IMR-90 (cell line): ENCODE results near the gene LIMS2. TPM values are rescaled to one million over a fixed set of nuclear protein-coding genes. Genes with fewer than 3 reads are reported as not detected.

Experiments used
- ATAC-seq: fragments of 200-7000 bp; cut with Tn5 transposase; 2 replicates; pipeline ENCODE4 v1.9.1; 2020; ENCODE audit warnings: low read depth, mild to moderate bottlenecking, moderate library complexity
- BruUV-seq: library from RNA; stranded (reverse); fragments of 400-500 nt; replicated peaks from 2 replicates; lab custom pipeline; 2021; lab: Mats Ljungman, UMichigan
- CTCF ChIA-PET: fragments of 300-600 bp; formaldehyde crosslinking; extraction: SDS; loops from one replicate; lab custom pipeline; 2021; ENCODE audit warnings: antibody characterized with exemption; lab: Yijun Ruan, JAX
- POLR2A ChIA-PET: fragments of 300-600 bp; sonication (Branson Sonifier 250); formaldehyde crosslinking; loops from one replicate; lab custom pipeline; 2022; ENCODE audit warnings: antibody characterized with exemption; ENCODE audit not compliant: unreplicated experiment; lab: Charles Lee
- DNase-seq: peaks from one replicate; pipeline ENCODE4 v3.0.0; 2013
- H2AFZ ChIP-seq: replicated peaks from 2 replicates; pipeline ENCODE3; 2013; ENCODE audit warnings: low read length, mild to moderate bottlenecking; ENCODE audit not compliant: poor library complexity
- H2AK5ac ChIP-seq: 2 replicates; pipeline ENCODE4 v1.6.1; 2013; ENCODE audit warnings: low read depth, low read length, inconsistent platforms
- H2AK9ac ChIP-seq: replicated peaks from 2 replicates; pipeline ENCODE3; 2013; ENCODE audit warnings: mild to moderate bottlenecking, low read depth, low read length, moderate library complexity; ENCODE audit not compliant: poor library complexity
- H2BK120ac ChIP-seq: 2 replicates; pipeline ENCODE4 v1.6.1; 2013; ENCODE audit warnings: low read depth, low read length, inconsistent platforms
- H2BK15ac ChIP-seq: 3 replicates; pipeline ENCODE4 v1.6.1; 2013; ENCODE audit warnings: low read depth, low read length, inconsistent platforms
- H2BK20ac ChIP-seq: 2 replicates; pipeline ENCODE4 v1.6.1; 2013; ENCODE audit warnings: low read depth, mild to moderate bottlenecking, inconsistent platforms, low read length, moderate library complexity
- H2BK5ac ChIP-seq: 2 replicates; pipeline ENCODE4 v1.6.1; 2013; ENCODE audit warnings: mild to moderate bottlenecking, low read depth, low read length, inconsistent platforms; ENCODE audit not compliant: poor library complexity, severe bottlenecking
- H3K14ac ChIP-seq: replicated peaks from 2 replicates; pipeline ENCODE4 v1.6.1; 2013; ENCODE audit warnings: low read depth, low read length, inconsistent platforms
- H3K18ac ChIP-seq: 2 replicates; pipeline ENCODE4 v1.6.1; 2013; ENCODE audit warnings: low read depth, low read length, control low read depth
- H3K23ac ChIP-seq: 2 replicates; pipeline ENCODE4 v1.6.1; 2013; ENCODE audit warnings: low read depth, low read length, inconsistent platforms
- H3K27ac ChIP-seq: 2 replicates; pipeline ENCODE4 v1.5.1; 2013; ENCODE audit warnings: mild to moderate bottlenecking, control low read depth, low read length; ENCODE audit not compliant: insufficient read depth
- H3K27me3 ChIP-seq: 2 replicates; pipeline ENCODE4 v1.6.1; 2013; ENCODE audit warnings: low read length; ENCODE audit not compliant: control insufficient read depth, insufficient read depth
- H3K36me3 ChIP-seq: 2 replicates; pipeline ENCODE4 v1.6.1; 2013; ENCODE audit warnings: low read length, mixed read lengths; ENCODE audit not compliant: control insufficient read depth, insufficient read depth
- H3K4ac ChIP-seq: 2 replicates; pipeline ENCODE4 v1.6.1; 2013; ENCODE audit warnings: low read depth, low read length, inconsistent platforms
- H3K4me1 ChIP-seq: 2 replicates; pipeline ENCODE4 v1.6.1; 2013; ENCODE audit warnings: low read length, mixed read lengths; ENCODE audit not compliant: control insufficient read depth, insufficient read depth
- H3K4me2 ChIP-seq: 2 replicates; pipeline ENCODE4 v1.6.1; 2013; ENCODE audit warnings: low read depth, mild to moderate bottlenecking, control low read depth, low read length, moderate library complexity
- H3K4me3 ChIP-seq: 2 replicates; pipeline ENCODE4 v1.5.1; 2013; ENCODE audit warnings: low read depth, mild to moderate bottlenecking, control low read depth, low read length, moderate library complexity; ENCODE audit not compliant: insufficient read depth
- H3K56ac ChIP-seq: 2 replicates; pipeline ENCODE4 v1.6.1; 2013; ENCODE audit warnings: low read length, inconsistent platforms; ENCODE audit not compliant: insufficient read depth; ENCODE audit errors: extremely low read depth
- H3K79me1 ChIP-seq, 2 experiments: 2 replicates each; pipeline ENCODE4 v1.6.1; 2013; ENCODE audit warnings: low read length in 2 of 2, inconsistent platforms in 1 of 2, low read depth in 1 of 2
- H3K9ac ChIP-seq: 2 replicates; pipeline ENCODE4 v1.6.1; 2013; ENCODE audit warnings: low read depth, low read length, control low read depth
- H3K9me1 ChIP-seq: 2 replicates; pipeline ENCODE4 v1.6.1; 2013; ENCODE audit warnings: low read length, inconsistent platforms; ENCODE audit not compliant: insufficient read depth
- H3K9me3 ChIP-seq: 2 replicates; pipeline ENCODE4 v1.6.1; 2013; ENCODE audit warnings: low read length; ENCODE audit not compliant: control insufficient read depth, insufficient read depth
- H4K20me1 ChIP-seq: 2 replicates; pipeline ENCODE4 v1.6.1; 2013; ENCODE audit warnings: low read length, inconsistent platforms; ENCODE audit not compliant: insufficient read depth
- H4K5ac ChIP-seq: 2 replicates; pipeline ENCODE4 v1.6.1; 2013; ENCODE audit warnings: mild to moderate bottlenecking, low read depth, low read length, control low read depth
- H4K8ac ChIP-seq, 2 experiments: 2 replicates each; pipeline ENCODE4 v1.6.1; 2013; ENCODE audit warnings: low read depth in 2 of 2, low read length in 2 of 2, control low read depth in 1 of 2, inconsistent platforms in 1 of 2
- H4K91ac ChIP-seq: 2 replicates; pipeline ENCODE4 v1.6.1; 2013; ENCODE audit warnings: low read depth, low read length, inconsistent platforms; ENCODE audit not compliant: insufficient read depth
- BHLHE40 ChIP-seq: fragments of 150-350 bp; IDR thresholded peaks from 2 replicates; pipeline ENCODE4 v1.6.1; 2016; ENCODE audit warnings: mild to moderate bottlenecking, low read depth, low read length
- CEBPB ChIP-seq: IDR thresholded peaks from 2 replicates; pipeline ENCODE4 v1.6.1; 2012; ENCODE audit warnings: low read depth, low read length, improper control_type of control experiment
- CHD1 ChIP-seq: IDR thresholded peaks from 2 replicates; pipeline ENCODE4 v1.6.1; 2012; ENCODE audit warnings: low read depth, low read length, improper control_type of control experiment
- MAFK ChIP-seq: IDR thresholded peaks from 2 replicates; pipeline ENCODE4 v1.6.1; 2012; ENCODE audit warnings: low read depth, low read length, improper control_type of control experiment
- RAD21 ChIP-seq: IDR thresholded peaks from 2 replicates; pipeline ENCODE4 v1.6.1; 2012; ENCODE audit warnings: low read length, improper control_type of control experiment
- WGBS, 2 experiments: methylation state at CpG; one replicate each; pipeline versions ENCODE4 v1.1.5 to v1.1.7; 2013; ENCODE audit warnings: missing lambda C conversion rate in 2 of 2; ENCODE audit not compliant: insufficient read length in 1 of 2; ENCODE audit errors: extremely low coverage in 2 of 2; 5-methylcytosine and 5-hydroxymethylcytosine counted together
- dilution Hi-C: fragments of 300-500 bp; cut with HindIII; formaldehyde crosslinking; loops from one replicate; pipeline ENCODE4 v1.14.3; 2018; ENCODE audit warnings: low sequenced_read_pairs; ENCODE audit not compliant: unreplicated experiment
- in situ Hi-C: fragments of 300-500 bp; cut with MboI; formaldehyde crosslinking; loops from 3 replicates; pipeline ENCODE4 v1.14.3; 2019; ENCODE audit warnings: low sequenced_read_pairs, inconsistent platforms, mixed read lengths
- intact Hi-C: fragments of 100-400 bp; cut with micrococcal nuclease; formaldehyde crosslinking; loops from 2 replicates; pipeline ENCODE4 v1.10.0; 2022
- polyA plus RNA-seq, 3 experiments: library from polyadenylated mRNA; depleted of rRNA; stranded (reverse); fragments of >200 nt; gene quantifications; 2 replicates each; pipeline ENCODE4 v1.2.3, GENCODE V29; 2012; ENCODE audit warnings: low replicate concordance in 1 of 3
- total RNA-seq: library from RNA; depleted of rRNA; stranded (reverse); fragments of >200 nt; gene quantifications from 2 replicates; pipeline ENCODE4 v1.2.3, GENCODE V29; 2012

Gene LIMS2
- total and polyA plus RNA-seq, 2 of the 4 experiments (the other 2 are of a cell fraction), result 1.3 to 18.8 TPM

- Histone ChIP-seq H3K4me2 (no peak overlapping the region), H2AK5ac (peak overlapping the region; percentile 90), H2AFZ (peak overlapping the region; percentile 92), H3K56ac (peak overlapping the region; percentile 24; the same call in 1 of the 2 replicates), H3K9ac (peak overlapping the region; percentile 24; the same call in 1 of the 2 replicates), H2BK5ac (peak overlapping the region; percentile 96), H2BK120ac (peak overlapping the region; percentile 99), H2BK20ac (peak overlapping the region; percentile 96), H2BK15ac (peak overlapping the region; percentile 62; the same call in 1 of the 3 replicates), H4K5ac (peak overlapping the region; percentile 99; the same call in 1 of the 2 replicates), H3K9me3 (no peaks in the 10 kb centered on the region), H2AK9ac (peak overlapping the region; percentile 98), H3K4ac (peak overlapping the region; percentile 98), H3K4me1 (peaks cover 14% of the 10 kb centered on the region), H3K9me1 (peaks cover 12% of the 10 kb centered on the region), H3K79me1 (peaks cover 0 to 11% of the 10 kb centered on the region in 2 experiments; a peak in 1 of 4 replicates), H4K20me1 (no peaks in the 10 kb centered on the region; the same call in 1 of the 2 replicates), H3K23ac (no peak overlapping the region), H3K27me3 (no peaks in the 10 kb centered on the region), H3K18ac (peak overlapping the region; percentile 91; the same call in 1 of the 2 replicates), H3K14ac (peak overlapping the region; percentile 98), H4K8ac (peak overlapping the region; percentile 86 to 89; a peak in 2 of 4 replicates), H3K36me3 (peaks cover 2% of the 10 kb centered on the region; the same call in 1 of the 2 replicates), H4K91ac (peak overlapping the region; percentile 97), H3K27ac (peak overlapping the region; percentile 82), H3K4me3 (no peak overlapping the region)
- dilution Hi-C loops, result no loop called here
- ChIA-PET POLR2A (no interaction called here), CTCF (interaction anchor here (1.1 to 1.7 kb wide), 2 partner anchors 11 to 47 kb away, joined by 3 to 5 read pairs; no protein-coding TSS in a partner anchor)
- in situ Hi-C loops, result no loop called here
- intact Hi-C loops, result no loop called here
- TSS peak; percentile 97 for BruUV-seq
- no peak for DNase-seq
- no peak for TF ChIP-seq BHLHE40
- TF ChIP-seq CEBPB, result peak; percentile 23; the same call in 1 of the 2 replicates
- TF ChIP-seq CHD1, result no peak
- TF ChIP-seq MAFK, result no peak
- TF ChIP-seq RAD21, result no peak
- ATAC-seq, result no peak
- 100% methylated on average over 2 of the region's 23 CpGs; no CpG with 5 or more reads in 1 of the 2 experiments for WGBS, 2 experiments
Measured at GRCh38 chr2:127638361-127639110, 36.8 kb downstream of the LIMS2 start.
